ENCODE measurements around the gene MYOM1.
A peak's percentile ranks its signal among the peaks of the same experiment; 100 is the strongest.

MYOM1 gene

DNA sequence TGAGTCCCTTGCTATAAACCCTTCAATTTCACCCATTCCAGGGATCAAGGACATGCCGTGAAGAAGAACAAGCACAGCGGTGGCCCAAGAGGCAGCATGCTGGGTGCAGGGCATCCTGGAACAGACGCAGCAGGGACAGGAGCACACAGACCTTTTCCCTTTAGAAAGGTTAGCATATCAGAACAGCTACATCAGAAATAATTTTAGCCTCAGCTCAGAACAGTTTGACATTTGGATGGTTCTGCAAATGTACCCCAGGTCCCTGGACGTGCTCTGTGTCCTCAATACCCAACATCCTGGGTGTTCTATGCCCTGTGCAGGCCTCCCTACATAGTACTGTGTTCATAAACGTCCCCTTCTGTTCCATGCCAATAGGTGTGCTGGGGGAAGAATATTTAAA is 80.4 kb downstream of the MYOM1 start:
- peak overlapping the region; percentile 54; the same call in 1 of the 2 replicates for H3K27ac ChIP-seq
- TF ChIP-seq, protein P1, sequence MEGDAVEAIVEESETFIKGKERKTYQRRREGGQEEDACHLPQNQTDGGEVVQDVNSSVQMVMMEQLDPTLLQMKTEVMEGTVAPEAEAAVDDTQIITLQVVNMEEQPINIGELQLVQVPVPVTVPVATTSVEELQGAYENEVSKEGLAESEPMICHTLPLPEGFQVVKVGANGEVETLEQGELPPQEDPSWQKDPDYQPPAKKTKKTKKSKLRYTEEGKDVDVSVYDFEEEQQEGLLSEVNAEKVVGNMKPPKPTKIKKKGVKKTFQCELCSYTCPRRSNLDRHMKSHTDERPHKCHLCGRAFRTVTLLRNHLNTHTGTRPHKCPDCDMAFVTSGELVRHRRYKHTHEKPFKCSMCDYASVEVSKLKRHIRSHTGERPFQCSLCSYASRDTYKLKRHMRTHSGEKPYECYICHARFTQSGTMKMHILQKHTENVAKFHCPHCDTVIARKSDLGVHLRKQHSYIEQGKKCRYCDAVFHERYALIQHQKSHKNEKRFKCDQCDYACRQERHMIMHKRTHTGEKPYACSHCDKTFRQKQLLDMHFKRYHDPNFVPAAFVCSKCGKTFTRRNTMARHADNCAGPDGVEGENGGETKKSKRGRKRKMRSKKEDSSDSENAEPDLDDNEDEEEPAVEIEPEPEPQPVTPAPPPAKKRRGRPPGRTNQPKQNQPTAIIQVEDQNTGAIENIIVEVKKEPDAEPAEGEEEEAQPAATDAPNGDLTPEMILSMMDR (conservative IDR thresholded peaks at IDR 0.05): no peak

DNA sequence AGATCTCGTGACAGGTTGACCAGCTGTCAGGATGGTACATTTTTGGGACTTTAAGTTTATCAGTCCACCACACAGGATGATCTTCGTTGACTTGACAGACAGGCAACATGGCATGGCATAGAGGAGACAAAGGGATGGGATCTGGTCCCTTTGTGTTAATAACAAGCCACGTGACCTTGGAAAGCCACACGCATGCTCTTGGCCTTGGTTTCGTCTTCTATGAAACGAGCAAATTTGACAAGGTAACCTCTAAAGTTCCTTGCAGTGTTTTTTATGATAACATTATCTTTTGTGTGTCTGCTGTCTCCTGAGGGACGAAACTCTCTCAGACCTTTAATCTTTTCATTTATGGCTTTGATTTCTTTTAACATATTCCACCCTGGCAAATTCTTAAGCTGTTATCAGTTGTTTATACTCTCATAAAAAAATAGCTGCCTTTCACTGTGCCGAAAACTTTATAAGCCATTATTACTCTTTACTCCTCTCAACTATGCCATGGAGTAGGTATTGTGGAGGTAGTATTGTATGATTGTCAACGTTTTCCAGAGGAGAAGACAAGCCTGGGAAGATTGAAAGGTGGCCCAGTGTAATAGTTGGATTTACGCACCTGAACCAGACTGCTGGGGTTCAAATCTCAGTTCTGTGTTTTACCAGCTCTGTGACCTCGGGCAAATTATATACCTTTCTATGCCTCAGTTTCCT is 81.3 kb downstream of the MYOM1 start:
- peak overlapping the region; percentile 54 for H3K27ac ChIP-seq
- TF ChIP-seq, protein P1 (conservative IDR thresholded peaks at IDR 0.05): no peak

DNA sequence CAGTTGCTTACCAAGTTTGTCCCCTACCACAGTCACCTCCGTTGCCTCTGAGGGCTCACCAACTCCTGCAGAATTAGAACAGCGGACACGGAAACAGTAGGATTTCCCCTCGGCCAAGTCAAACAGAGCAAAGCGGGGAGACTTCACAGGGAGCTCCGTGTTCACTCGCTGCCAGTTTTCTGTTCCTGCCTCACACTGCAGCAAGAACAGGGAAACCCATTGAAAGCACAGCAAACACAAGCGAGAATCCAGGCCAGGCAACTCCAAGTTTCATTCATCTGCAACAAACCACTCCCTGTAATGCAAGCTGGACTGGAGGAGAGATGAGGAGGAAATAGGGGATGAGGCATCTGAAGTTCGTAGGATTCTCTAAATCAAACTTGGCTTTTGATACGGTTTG is 84.2 kb downstream of the MYOM1 start:
- H3K27ac ChIP-seq: peak overlapping the region; percentile 41
- TF ChIP-seq, protein P1 (conservative IDR thresholded peaks at IDR 0.05): no peak

DNA sequence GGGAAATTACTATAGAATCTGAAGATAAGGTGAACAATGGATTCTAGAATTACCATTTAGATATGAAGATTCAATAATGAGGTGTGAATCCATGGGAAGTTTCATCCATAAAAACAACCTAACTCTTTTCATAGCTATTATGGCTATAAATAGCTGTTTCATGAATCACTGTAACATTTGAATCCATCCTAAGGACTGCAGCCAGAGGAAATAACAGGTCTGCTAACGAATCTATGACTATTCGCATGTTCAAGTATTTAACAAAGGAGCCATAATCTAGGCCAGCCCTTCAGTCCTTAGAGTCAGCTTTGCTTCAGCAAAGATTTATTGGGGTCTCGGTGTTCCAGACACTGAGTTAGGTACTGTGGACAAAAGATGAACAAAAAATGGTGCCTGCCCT is 87.1 kb downstream of the MYOM1 start:
- no peak overlapping the region for H3K27ac ChIP-seq

DNA sequence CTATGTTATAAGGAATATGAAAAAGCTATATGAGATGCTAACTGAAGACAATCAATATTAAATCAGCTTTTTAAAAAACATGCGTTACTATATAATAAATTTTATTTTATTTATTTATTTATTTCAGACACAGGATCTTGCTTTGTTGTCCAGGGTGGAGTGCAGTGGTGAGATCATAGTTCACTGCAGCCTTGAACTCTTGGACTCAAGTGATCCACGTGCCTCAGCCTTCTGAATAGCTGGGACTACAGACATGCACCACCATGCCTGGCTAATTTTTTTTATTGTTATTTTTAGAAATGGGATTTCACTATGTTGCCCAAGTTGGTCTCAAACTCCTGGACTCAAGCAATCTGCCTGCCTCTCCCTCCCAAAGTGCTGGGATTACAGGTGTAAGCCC is 89.4 kb downstream of the MYOM1 start:
- TF ChIP-seq, protein P1 (conservative IDR thresholded peaks at IDR 0.05): no peak
- H3K27ac ChIP-seq: no peak overlapping the region

More for the DNA sequence above, 87.1 kb downstream of the MYOM1 start:
- TF ChIP-seq, protein P1 (conservative IDR thresholded peaks at IDR 0.05): no peak

DNA sequence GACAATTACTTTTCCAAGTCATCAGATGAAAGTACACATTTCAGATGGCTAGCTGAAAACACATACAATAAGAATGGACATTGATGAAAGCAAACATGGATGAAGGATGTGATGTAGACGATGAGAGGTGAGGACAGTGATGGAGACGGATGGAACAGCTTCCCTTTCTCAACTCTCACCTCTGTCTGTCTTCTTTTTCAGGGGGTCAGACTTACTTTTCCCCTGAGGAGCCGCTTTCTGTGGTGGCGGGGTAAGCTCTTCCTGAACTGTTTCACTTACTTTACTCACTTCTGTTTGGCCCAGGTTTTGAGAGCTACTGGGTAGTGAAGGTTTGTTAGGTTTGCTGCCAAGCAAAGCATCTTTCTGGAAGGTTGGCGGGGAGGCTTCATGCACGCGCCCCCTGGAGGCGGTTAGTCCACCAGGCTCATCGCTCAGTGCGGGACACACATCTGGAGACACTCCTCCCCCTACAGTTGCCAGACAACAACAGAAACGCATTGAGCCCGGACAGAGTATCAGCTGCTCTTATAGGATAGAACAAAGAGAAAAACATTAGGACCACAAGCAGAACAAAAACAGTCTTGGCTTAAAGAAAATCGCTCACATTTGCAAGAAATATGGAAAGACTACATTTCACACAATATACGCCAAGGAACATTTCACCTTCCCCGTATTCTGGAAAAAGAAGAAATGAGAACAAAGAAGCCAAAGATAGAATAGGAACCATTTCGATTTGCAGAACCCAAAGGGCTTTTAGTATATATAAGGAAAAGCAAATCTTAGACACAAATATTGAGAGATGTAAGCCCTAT is 90.5 kb downstream of the MYOM1 start:
- TF ChIP-seq, protein P1 (conservative IDR thresholded peaks at IDR 0.05): peak; percentile 93

DNA sequence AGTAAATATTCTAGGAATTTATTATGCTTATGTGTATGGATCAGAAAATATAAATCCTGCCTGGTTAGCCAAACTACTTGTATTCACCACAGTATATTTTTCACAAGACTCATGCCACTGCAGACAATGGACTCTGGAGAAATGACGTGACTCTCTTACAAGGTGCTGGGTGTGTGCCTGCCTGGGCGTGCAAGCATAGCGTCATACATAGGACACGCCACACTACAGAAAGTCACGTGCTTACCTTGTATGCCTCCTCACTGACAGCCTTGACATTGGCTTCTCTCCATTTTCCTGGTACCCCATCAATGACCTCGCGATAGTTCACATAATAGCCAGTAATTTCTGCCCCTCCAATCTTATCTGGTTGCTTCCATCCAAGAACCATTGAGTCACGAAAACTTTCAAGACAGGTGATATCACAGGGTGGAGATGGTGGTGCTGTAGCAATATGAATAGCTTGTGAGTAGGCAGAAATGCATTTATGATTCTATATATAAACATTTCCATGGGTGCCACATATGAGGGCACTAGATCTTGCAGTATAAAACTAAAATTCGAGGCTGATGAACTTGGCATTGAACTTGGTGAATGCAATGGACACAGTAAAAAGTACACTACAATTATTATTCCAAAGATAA is 93.2 kb downstream of the MYOM1 start:
- no peak overlapping the region for H3K27ac ChIP-seq
- TF ChIP-seq, protein P1 (conservative IDR thresholded peaks at IDR 0.05): no peak

More for the DNA sequence above, 90.5 kb downstream of the MYOM1 start:
- H3K27ac ChIP-seq: no peak overlapping the region
